HG03469 (cell line): ENCODE data around the gene H2BW1.
"Not testable (repeated sequence)": the region's sequence is repeated elsewhere in the genome, so short reads cannot be mapped to it uniquely, and the experiment has no call there.

Experiments used
- ATAC-seq: cut with Tn5 transposase; IDR thresholded peaks from one replicate; pipeline ENCODE4 v1.9.1; 2021; ENCODE audit warnings: mild to moderate bottlenecking, moderate library complexity, moderate number of reproducible peaks; ENCODE audit not compliant: unreplicated experiment

Gene H2BW1

GRCh38 chrX:104013606-104014005, at the start of gene H2BW1:
Gene H2BW1 (minus strand): TSS chrX:104013708. CDS start chrX:104013576, 132 bp downstream.
- ATAC-seq, result no peak

GRCh38 chrX:104062636-104063035, 49.1 kb upstream of the H2BW1 start:
- ATAC-seq, result not testable (repeated sequence)

GRCh38 chrX:104054956-104055355, 41.4 kb upstream of the H2BW1 start:
- not testable (repeated sequence) for ATAC-seq

- no peak for ATAC-seq
Measured at GRCh38 chrX:104047171-104047570, 33.7 kb upstream of the H2BW1 start.

- ATAC-seq, result no peak
Measured at GRCh38 chrX:104045642-104046041, 32.1 kb upstream of the H2BW1 start.

- no peak for ATAC-seq
Measured at GRCh38 chrX:104041003-104041402, 27.5 kb upstream of the H2BW1 start.

- ATAC-seq, result no peak
Measured at GRCh38 chrX:104039689-104040505, 26.4 kb upstream of the H2BW1 start, which contains the start of gene H2BW2. Gene H2BW2 (plus strand): TSS chrX:104039956. CDS start chrX:104039995, 39 bp downstream.

GRCh38 chrX:104018126-104018525, 4.6 kb upstream of the H2BW1 start:
- no peak for ATAC-seq

GRCh38 chrX:104015576-104015975, 2.1 kb upstream of the H2BW1 start:
- not testable (repeated sequence) for ATAC-seq

GRCh38 chrX:104013158-104013557, 350 bp downstream of the H2BW1 start:
- ATAC-seq, result no peak

- ATAC-seq, result no peak
Measured at GRCh38 chrX:104008831-104009230, 4.7 kb downstream of the H2BW1 start.

GRCh38 chrX:103999234-103999633, 14.3 kb downstream of the H2BW1 start:
- no peak for ATAC-seq

- not testable (repeated sequence) for ATAC-seq
Measured at GRCh38 chrX:103983508-103983907, 30.0 kb downstream of the H2BW1 start.

GRCh38 chrX:103962411-103963278, 50.9 kb downstream of the H2BW1 start, which contains the start of gene TMSB15B:
Gene TMSB15B (plus strand): TSS chrX:103962627.
- peak; percentile 97 for ATAC-seq
